HG02852 (cell line): ENCODE measurements around the gene LRBA.

Experiments
- ATAC-seq: cut with Tn5 transposase; IDR thresholded peaks from one replicate; pipeline ENCODE4 v1.9.1; 2021; ENCODE audit warnings: mild to moderate bottlenecking, moderate library complexity; ENCODE audit not compliant: unreplicated experiment

The LRBA gene

GRCh38 chr4:150232029-150232428 is 783.1 kb downstream of the LRBA start:
- ATAC-seq = no peak

- no peak for ATAC-seq
Observed at GRCh38 chr4:150231107-150231770, 783.8 kb downstream of the LRBA start.

- no peak for ATAC-seq
Observed at GRCh38 chr4:150230561-150230960, 784.5 kb downstream of the LRBA start.

- no peak for ATAC-seq
Observed at GRCh38 chr4:150229520-150229919, 785.6 kb downstream of the LRBA start.

GRCh38 chr4:150224896-150225591 is 790.0 kb downstream of the LRBA start:
- ATAC-seq = no peak

GRCh38 chr4:150219841-150220240 is 795.2 kb downstream of the LRBA start:
- no peak for ATAC-seq

- no peak for ATAC-seq
Observed at GRCh38 chr4:150218447-150218846, 796.6 kb downstream of the LRBA start.

GRCh38 chr4:150217808-150218207 is 797.3 kb downstream of the LRBA start:
- ATAC-seq = no peak

GRCh38 chr4:150217192-150217591 is 797.9 kb downstream of the LRBA start:
- no peak for ATAC-seq

GRCh38 chr4:150216726-150217125 is 798.4 kb downstream of the LRBA start:
- ATAC-seq = no peak

- ATAC-seq = no peak
Observed at GRCh38 chr4:150215601-150216000, 799.5 kb downstream of the LRBA start.
